ENCODE measurements around the gene FBRSL1.

Gene FBRSL1

DNA sequence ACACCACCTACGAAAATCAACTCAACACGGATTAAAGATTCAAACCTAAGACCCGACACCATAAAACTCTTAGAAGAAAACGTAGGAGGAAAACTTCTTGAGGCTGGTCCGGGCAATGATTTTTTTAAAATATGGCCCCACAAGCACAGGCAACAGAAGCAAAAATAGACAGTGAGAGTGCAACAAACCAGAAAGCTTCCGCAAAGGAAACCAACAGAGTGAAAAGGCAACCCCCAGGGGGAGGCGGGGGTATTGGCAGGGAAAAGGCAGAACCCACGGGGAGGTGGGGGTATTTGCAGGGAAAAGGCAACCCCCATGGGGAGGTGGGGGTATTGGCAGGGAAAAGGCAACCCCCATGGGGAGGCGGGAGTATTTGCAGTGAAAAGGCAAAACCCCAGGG is 20.5 kb upstream of the FBRSL1 start:
- H3K18ac ChIP-seq (ENCODE audit: low read length) = no peak overlapping the region
- H2BK5ac ChIP-seq (ENCODE audit: low read length) = no peak overlapping the region
- no peak overlapping the region for H2BK12ac ChIP-seq (ENCODE audit: low read length)
- no peak overlapping the region for H2BK15ac ChIP-seq (ENCODE audit: low read length)
- H2AFZ ChIP-seq (ENCODE audit: low read length) = no peak overlapping the region
- no peak overlapping the region for H3K14ac ChIP-seq (ENCODE audit: low read length)
- H3K9ac ChIP-seq (ENCODE audit: low read depth, low read length, poor library complexity) = no peak overlapping the region
- no peak overlapping the region for H3K23ac ChIP-seq (ENCODE audit: low read depth, low read length, poor library complexity)
- H4K8ac ChIP-seq (ENCODE audit: low read depth, low read length) = no peak overlapping the region
- no peak overlapping the region for H3K4me3 ChIP-seq (ENCODE audit: low read length in 2 of 2)
- no peak for DNase-seq (ENCODE audit: low spot score)
- H3K4me1 ChIP-seq (ENCODE audit: control insufficient read depth in 2 of 2, insufficient read depth in 1 of 2, low read depth in 1 of 2, low read length in 2 of 2) = peaks cover 0 to 10% of the 10 kb centered on the region in 2 donors
- no peak overlapping the region for H3K27ac ChIP-seq (replicated peaks; ENCODE audit: low read length)
- no peak overlapping the region for H3K4ac ChIP-seq (ENCODE audit: low read length)
- H2BK120ac ChIP-seq (ENCODE audit: low read depth, low read length) = no peak overlapping the region
- no peak overlapping the region for H2AK5ac ChIP-seq (ENCODE audit: low read depth, low read length)
- H3K4me2 ChIP-seq (ENCODE audit: insufficient read depth, low read length, poor library complexity, severe bottlenecking) = no peak overlapping the region
- no peaks in the 10 kb centered on the region for H3K27me3 ChIP-seq (ENCODE audit: control insufficient read depth in 3 of 3, insufficient read depth in 3 of 3, low read depth in 1 of 3, low read length in 3 of 3)
- H3K79me1 ChIP-seq (ENCODE audit: low read depth, low read length) = no peaks in the 10 kb centered on the region
- WGBS, 2 donors (ENCODE audit: extremely low coverage in 2 of 2, insufficient read length in 2 of 2, insufficient replicate concordance in 1 of 2) = no CpG with 5 or more reads among the region's 9 CpGs
- no peak overlapping the region for H4K91ac ChIP-seq (ENCODE audit: low read depth, low read length, poor library complexity)
- peaks cover 3% of the 10 kb centered on the region in 2 donors for H3K9me3 ChIP-seq (replicated peaks in 1 of 2; ENCODE audit: control insufficient read depth in 2 of 2, insufficient read depth in 1 of 2, low read depth in 1 of 2, low read length in 2 of 2)
- no peaks in the 10 kb centered on the region for H3K36me3 ChIP-seq (replicated peaks in 1 of 2; ENCODE audit: control insufficient read depth in 2 of 2, insufficient read depth in 2 of 2, low read length in 2 of 2)

DNA sequence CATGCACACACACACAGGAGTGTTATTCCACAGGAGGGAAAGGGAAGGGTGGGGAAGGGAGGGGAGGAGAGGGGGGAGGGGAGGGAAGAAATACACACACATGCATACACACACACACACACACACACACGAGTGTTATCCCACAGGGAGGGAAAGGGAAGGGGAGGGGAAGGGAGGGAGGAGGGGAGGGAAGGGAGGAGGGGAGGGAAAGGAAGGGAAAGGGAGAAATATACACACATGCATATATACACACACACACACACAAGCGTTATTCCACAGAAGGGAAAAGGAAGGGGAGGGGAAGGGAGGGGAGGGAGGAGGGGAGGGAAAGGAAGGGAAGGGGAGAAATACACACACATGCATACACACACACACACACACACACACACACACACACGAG is 19.6 kb upstream of the FBRSL1 start:
- H3K4ac ChIP-seq (ENCODE audit: low read length) = no peak overlapping the region
- H3K4me3 ChIP-seq (ENCODE audit: low read length in 2 of 2) = no peak overlapping the region
- no peak overlapping the region for H2BK15ac ChIP-seq (ENCODE audit: low read length)
- H3K27me3 ChIP-seq (ENCODE audit: control insufficient read depth in 3 of 3, insufficient read depth in 3 of 3, low read depth in 1 of 3, low read length in 3 of 3) = no peaks in the 10 kb centered on the region
- no peak overlapping the region for H2AK5ac ChIP-seq (ENCODE audit: low read depth, low read length)
- H2BK12ac ChIP-seq (ENCODE audit: low read length) = no peak overlapping the region
- H2AFZ ChIP-seq (ENCODE audit: low read length) = no peak overlapping the region
- H2BK120ac ChIP-seq (ENCODE audit: low read depth, low read length) = no peak overlapping the region
- no peak overlapping the region for H3K27ac ChIP-seq (replicated peaks; ENCODE audit: low read length)
- no peak overlapping the region for H4K8ac ChIP-seq (ENCODE audit: low read depth, low read length)
- no peak overlapping the region for H3K23ac ChIP-seq (ENCODE audit: low read depth, low read length, poor library complexity)
- H3K4me1 ChIP-seq (ENCODE audit: control insufficient read depth in 2 of 2, insufficient read depth in 1 of 2, low read depth in 1 of 2, low read length in 2 of 2) = peaks cover 0 to 9% of the 10 kb centered on the region in 2 donors
- DNase-seq (ENCODE audit: low spot score) = no peak
- no peak overlapping the region for H3K4me2 ChIP-seq (ENCODE audit: insufficient read depth, low read length, poor library complexity, severe bottlenecking)
- H3K36me3 ChIP-seq (replicated peaks in 1 of 2; ENCODE audit: control insufficient read depth in 2 of 2, insufficient read depth in 2 of 2, low read length in 2 of 2) = no peaks in the 10 kb centered on the region
- H3K9me3 ChIP-seq (replicated peaks in 1 of 2; ENCODE audit: control insufficient read depth in 2 of 2, insufficient read depth in 1 of 2, low read depth in 1 of 2, low read length in 2 of 2) = peaks cover under 1 to 4% of the 10 kb centered on the region in 2 donors
- no peak overlapping the region for H3K9ac ChIP-seq (ENCODE audit: low read depth, low read length, poor library complexity)
- no peak overlapping the region for H3K18ac ChIP-seq (ENCODE audit: low read length)
- no CpG with 5 or more reads among the region's 3 CpGs for WGBS, 2 donors (ENCODE audit: extremely low coverage in 2 of 2, insufficient read length in 2 of 2, insufficient replicate concordance in 1 of 2)
- no peak overlapping the region for H4K91ac ChIP-seq (ENCODE audit: low read depth, low read length, poor library complexity)
- H3K14ac ChIP-seq (ENCODE audit: low read length) = no peak overlapping the region
- no peak overlapping the region for H2BK5ac ChIP-seq (ENCODE audit: low read length)
- no peaks in the 10 kb centered on the region for H3K79me1 ChIP-seq (ENCODE audit: low read depth, low read length)

DNA sequence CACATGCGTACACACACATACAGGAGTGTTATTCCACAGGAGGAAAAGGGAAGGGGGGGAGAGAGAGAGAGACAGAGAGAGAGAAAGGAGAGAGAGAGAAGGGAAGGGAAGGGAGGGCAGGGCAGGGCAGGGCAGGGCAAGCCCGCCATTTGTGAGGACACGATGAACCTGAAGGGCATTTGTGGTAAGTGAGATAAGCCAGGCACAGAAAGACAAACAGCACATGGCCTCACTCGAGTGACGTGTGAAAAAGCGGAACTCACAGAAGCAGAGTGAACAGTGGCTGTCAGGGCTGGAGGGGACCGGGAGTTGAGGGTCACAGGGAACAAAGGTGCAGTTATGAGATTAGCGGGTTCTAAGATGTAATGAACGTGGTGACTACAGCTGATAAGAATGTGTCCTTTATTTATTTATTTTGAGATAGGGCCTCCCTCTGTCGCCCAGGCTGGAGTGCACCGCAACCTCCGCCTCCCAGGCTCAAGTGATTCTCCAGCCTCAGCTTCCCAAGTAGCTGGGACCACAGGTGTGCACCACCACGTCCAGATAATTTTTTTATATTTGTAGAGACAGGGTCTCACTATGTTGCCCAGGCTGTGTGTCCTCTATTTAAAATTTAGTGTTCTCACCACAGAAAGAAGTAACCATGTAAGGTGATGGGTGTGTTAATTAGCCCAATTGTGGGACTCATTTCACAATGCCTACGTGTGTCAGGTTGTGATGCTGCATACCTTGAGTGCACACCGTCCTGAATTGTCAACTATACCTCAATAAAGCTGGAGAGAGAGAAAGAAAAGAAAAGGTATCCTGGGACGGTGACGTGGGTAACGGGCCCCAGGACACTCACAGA is 18.7 kb upstream of the FBRSL1 start:
- no peak overlapping the region for H3K4ac ChIP-seq (ENCODE audit: low read length)
- H2AFZ ChIP-seq (ENCODE audit: low read length) = no peak overlapping the region
- H2BK120ac ChIP-seq (ENCODE audit: low read depth, low read length) = no peak overlapping the region
- H3K36me3 ChIP-seq (replicated peaks in 1 of 2; ENCODE audit: control insufficient read depth in 2 of 2, insufficient read depth in 2 of 2, low read length in 2 of 2) = no peaks in the 10 kb centered on the region
- H3K9ac ChIP-seq (ENCODE audit: low read depth, low read length, poor library complexity) = no peak overlapping the region
- peaks cover 5 to 10% of the 10 kb centered on the region in 2 donors for H3K9me3 ChIP-seq (replicated peaks in 1 of 2; ENCODE audit: control insufficient read depth in 2 of 2, insufficient read depth in 1 of 2, low read depth in 1 of 2, low read length in 2 of 2)
- no peak overlapping the region for H3K23ac ChIP-seq (ENCODE audit: low read depth, low read length, poor library complexity)
- no peak overlapping the region for H3K27ac ChIP-seq (replicated peaks; ENCODE audit: low read length)
- H3K4me3 ChIP-seq (ENCODE audit: low read length in 2 of 2) = no peak overlapping the region
- H3K27me3 ChIP-seq (ENCODE audit: control insufficient read depth in 3 of 3, insufficient read depth in 3 of 3, low read depth in 1 of 3, low read length in 3 of 3) = no peaks in the 10 kb centered on the region
- peaks cover 0 to 2% of the 10 kb centered on the region in 2 donors for H3K4me1 ChIP-seq (ENCODE audit: control insufficient read depth in 2 of 2, insufficient read depth in 1 of 2, low read depth in 1 of 2, low read length in 2 of 2)
- no peak overlapping the region for H3K4me2 ChIP-seq (ENCODE audit: insufficient read depth, low read length, poor library complexity, severe bottlenecking)
- no peak overlapping the region for H3K14ac ChIP-seq (ENCODE audit: low read length)
- DNase-seq (ENCODE audit: low spot score) = no peak
- H3K18ac ChIP-seq (ENCODE audit: low read length) = no peak overlapping the region
- no peak overlapping the region for H2AK5ac ChIP-seq (ENCODE audit: low read depth, low read length)
- no peak overlapping the region for H2BK15ac ChIP-seq (ENCODE audit: low read length)
- H2BK12ac ChIP-seq (ENCODE audit: low read length) = peak overlapping the region; percentile 30
- no CpG with 5 or more reads among the region's 18 CpGs for WGBS, 2 donors (ENCODE audit: extremely low coverage in 2 of 2, insufficient read length in 2 of 2, insufficient replicate concordance in 1 of 2)
- H4K8ac ChIP-seq (ENCODE audit: low read depth, low read length) = no peak overlapping the region
- no peaks in the 10 kb centered on the region for H3K79me1 ChIP-seq (ENCODE audit: low read depth, low read length)
- H2BK5ac ChIP-seq (ENCODE audit: low read length) = no peak overlapping the region
- H4K91ac ChIP-seq (ENCODE audit: low read depth, low read length, poor library complexity) = no peak overlapping the region

DNA sequence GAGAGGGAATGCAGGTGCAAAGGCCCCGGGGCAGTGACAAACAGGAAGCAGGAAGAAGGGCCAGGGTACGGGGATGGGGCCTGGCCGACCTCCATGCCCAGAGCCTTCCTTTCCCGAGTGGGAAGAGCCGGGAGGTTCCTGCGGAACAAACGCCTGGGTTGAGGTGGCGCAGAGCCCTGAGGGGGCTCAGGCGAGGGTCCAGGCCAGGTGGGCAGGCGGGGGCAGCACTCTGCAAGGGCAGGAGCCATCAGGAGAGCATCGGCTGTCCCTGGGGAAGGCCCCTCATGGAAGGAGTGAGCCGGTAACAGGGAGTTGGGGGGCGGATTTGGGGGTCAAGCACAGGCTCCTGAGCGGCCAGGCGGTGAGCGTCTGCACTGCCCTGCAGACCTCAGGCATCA is 18.1 kb upstream of the FBRSL1 start:
- no peak for DNase-seq (ENCODE audit: low spot score)
- Histone ChIP-seq H2BK15ac (ENCODE audit: low read length) (no peak overlapping the region), H2AK5ac (ENCODE audit: low read depth, low read length) (no peak overlapping the region), H3K27me3 (ENCODE audit: control insufficient read depth in 3 of 3, insufficient read depth in 3 of 3, low read depth in 1 of 3, low read length in 3 of 3) (no peaks in the 10 kb centered on the region), H3K14ac (ENCODE audit: low read length) (no peak overlapping the region), H3K9ac (ENCODE audit: low read depth, low read length, poor library complexity) (no peak overlapping the region), H3K9me3 (replicated peaks in 1 of 2; ENCODE audit: control insufficient read depth in 2 of 2, insufficient read depth in 1 of 2, low read depth in 1 of 2, low read length in 2 of 2) (peaks cover 9 to 10% of the 10 kb centered on the region in 2 donors), H4K8ac (ENCODE audit: low read depth, low read length) (no peak overlapping the region), H3K23ac (ENCODE audit: low read depth, low read length, poor library complexity) (no peak overlapping the region), H3K4me1 (ENCODE audit: control insufficient read depth in 2 of 2, insufficient read depth in 1 of 2, low read depth in 1 of 2, low read length in 2 of 2) (peaks cover 0 to 2% of the 10 kb centered on the region in 2 donors), H3K79me1 (ENCODE audit: low read depth, low read length) (no peaks in the 10 kb centered on the region), H2BK120ac (ENCODE audit: low read depth, low read length) (no peak overlapping the region), H3K27ac (replicated peaks; ENCODE audit: low read length) (no peak overlapping the region), H2BK5ac (ENCODE audit: low read length) (no peak overlapping the region), H2BK12ac (ENCODE audit: low read length) (no peak overlapping the region), H3K36me3 (replicated peaks in 1 of 2; ENCODE audit: control insufficient read depth in 2 of 2, insufficient read depth in 2 of 2, low read length in 2 of 2) (no peaks in the 10 kb centered on the region), H3K18ac (ENCODE audit: low read length) (peak overlapping the region; percentile 84), H3K4me2 (ENCODE audit: insufficient read depth, low read length, poor library complexity, severe bottlenecking) (no peak overlapping the region), H3K4ac (ENCODE audit: low read length) (no peak overlapping the region), H2AFZ (ENCODE audit: low read length) (no peak overlapping the region), H4K91ac (ENCODE audit: low read depth, low read length, poor library complexity) (no peak overlapping the region), H3K4me3 (ENCODE audit: low read length in 2 of 2) (no peak overlapping the region)
- no CpG with 5 or more reads among the region's 16 CpGs for WGBS, 2 donors (ENCODE audit: extremely low coverage in 2 of 2, insufficient read length in 2 of 2, insufficient replicate concordance in 1 of 2)
